GM12864 (cell line): ENCODE results near the gene TYRP1.
"Not testable (repeated sequence)": the region's sequence is repeated elsewhere in the genome, so short reads cannot be mapped to it uniquely, and the experiment has no call there.

ENCODE experiments used
- DNase-seq: peaks from one replicate; pipeline ENCODE4 v3.0.0-alpha.2; 2011; ENCODE audit warnings: low read depth
- H3K4me3 ChIP-seq: 2 replicates; pipeline ENCODE4 v1.5.1; 2011; ENCODE audit warnings: mild to moderate bottlenecking, low read depth, low read length, control low read depth
- TF ChIP-seq, protein P1 (sequence below): IDR thresholded peaks from 2 replicates; pipeline ENCODE4 v1.5.1; 2011; ENCODE audit warnings: low read depth, mild to moderate bottlenecking, moderate library complexity, low read length, control low read depth, inconsistent platforms; ENCODE audit errors: missing control alignments

TYRP1 gene

DNA sequence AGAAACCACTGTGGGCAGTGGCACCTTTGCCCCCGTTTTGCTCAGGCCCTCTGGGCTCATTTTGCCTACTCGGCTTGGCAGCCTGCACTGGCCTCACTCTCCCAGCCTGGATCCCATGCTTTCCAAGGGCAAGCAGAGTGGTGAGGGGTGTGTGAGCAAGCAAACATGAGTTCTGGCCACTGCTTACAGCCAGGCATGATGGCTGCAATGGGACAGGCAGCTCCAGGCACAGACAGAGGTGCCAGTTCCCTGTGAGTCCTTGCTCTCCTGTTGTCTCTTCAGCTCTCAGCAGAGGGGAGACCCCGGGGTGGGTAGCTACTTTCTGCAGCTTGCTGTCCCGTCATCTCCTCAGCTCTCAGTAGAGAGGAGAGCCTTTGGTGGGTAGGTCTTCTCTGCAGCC, 35.2 kb upstream of the TYRP1 start:
- no peak overlapping the region for H3K4me3 ChIP-seq
- no peak for DNase-seq
- TF ChIP-seq, protein P1, sequence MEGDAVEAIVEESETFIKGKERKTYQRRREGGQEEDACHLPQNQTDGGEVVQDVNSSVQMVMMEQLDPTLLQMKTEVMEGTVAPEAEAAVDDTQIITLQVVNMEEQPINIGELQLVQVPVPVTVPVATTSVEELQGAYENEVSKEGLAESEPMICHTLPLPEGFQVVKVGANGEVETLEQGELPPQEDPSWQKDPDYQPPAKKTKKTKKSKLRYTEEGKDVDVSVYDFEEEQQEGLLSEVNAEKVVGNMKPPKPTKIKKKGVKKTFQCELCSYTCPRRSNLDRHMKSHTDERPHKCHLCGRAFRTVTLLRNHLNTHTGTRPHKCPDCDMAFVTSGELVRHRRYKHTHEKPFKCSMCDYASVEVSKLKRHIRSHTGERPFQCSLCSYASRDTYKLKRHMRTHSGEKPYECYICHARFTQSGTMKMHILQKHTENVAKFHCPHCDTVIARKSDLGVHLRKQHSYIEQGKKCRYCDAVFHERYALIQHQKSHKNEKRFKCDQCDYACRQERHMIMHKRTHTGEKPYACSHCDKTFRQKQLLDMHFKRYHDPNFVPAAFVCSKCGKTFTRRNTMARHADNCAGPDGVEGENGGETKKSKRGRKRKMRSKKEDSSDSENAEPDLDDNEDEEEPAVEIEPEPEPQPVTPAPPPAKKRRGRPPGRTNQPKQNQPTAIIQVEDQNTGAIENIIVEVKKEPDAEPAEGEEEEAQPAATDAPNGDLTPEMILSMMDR, result no peak

DNA sequence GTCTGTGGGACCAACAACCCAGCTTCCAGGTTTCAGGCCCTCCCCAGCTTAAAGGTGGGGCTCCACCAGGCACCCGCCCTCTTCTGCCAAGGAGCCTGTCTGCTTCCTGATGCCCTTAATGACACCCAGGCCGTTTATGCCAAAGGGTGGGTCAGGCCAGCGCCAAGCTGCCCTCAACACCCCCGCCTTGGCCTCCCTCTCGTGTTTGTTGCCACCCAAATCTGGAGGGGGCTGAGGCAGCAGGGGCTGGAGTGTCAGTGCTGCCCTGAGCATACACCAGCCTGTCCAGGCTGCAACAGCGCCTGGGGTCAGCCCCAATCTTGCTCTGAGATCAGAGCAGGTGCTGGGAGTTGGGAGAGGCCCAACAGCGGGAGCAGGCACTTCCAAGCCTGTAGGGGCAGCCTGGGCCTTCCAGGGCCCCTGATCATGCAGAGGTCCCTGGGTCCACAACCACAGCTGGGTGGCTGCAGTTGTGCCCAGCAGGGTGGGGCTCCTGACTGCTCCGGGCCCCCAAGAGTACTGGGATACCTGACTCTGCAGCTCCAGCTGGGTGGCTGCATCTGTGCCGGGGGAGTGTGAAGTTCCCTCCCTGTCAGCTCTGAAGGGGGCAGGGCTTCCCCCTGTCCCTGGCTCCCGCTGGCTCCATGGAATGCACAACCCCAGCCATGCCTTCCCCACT, 34.5 kb upstream of the TYRP1 start:
- no peak for DNase-seq
- H3K4me3 ChIP-seq, result no peak overlapping the region
- TF ChIP-seq, protein P1, result no peak

- H3K4me3 ChIP-seq, result no peak overlapping the region
- TF ChIP-seq, protein P1, result no peak
- DNase-seq, result no peak
Observed at GRCh38 chr9:12659220-12659619, 34.0 kb upstream of the TYRP1 start.

DNA sequence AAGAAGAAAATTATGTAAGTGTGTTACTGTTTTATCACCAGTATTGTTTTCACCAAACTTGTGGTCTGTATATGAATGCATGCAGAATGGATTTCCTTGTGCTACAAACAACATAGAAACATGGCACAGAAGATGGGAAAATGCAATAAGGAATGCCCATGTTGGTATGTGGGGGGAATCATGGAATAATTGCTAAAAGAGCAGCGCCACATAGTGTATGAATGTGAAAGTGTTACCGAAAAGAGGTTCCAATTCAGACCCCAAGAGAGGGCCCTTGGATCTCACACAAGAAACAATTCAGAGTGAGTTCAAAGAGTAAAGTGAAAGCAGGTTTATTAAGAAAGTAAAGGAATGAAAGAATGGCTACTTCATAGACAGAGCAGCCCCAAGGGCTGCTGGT, 26.4 kb upstream of the TYRP1 start:
- TF ChIP-seq, protein P1, result peak; percentile 25

DNA sequence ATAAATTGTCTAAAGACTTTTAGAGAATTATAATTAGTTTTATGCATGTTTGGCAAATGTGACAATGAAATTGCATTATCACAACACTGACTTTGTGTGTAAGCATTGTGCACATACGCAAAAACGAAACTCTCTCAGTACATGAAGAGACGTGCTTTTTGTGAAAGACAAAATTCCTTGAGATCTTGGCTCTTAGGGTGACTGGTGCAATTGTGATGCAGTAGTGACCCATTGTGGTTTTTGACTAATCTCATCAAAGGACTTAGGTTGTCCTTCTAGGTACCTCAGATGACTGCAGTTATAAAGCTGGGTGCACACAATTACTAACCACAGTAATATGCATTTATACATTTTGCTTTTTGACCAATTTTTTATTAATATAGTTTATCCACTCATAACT, 25.3 kb upstream of the TYRP1 start:
- TF ChIP-seq, protein P1, result no peak
- H3K4me3 ChIP-seq, result no peak overlapping the region
- no peak for DNase-seq

More for the DNA sequence above, 26.4 kb upstream of the TYRP1 start:
- H3K4me3 ChIP-seq, result no peak overlapping the region
- DNase-seq, result no peak

- DNase-seq, result no peak
- TF ChIP-seq, protein P1, result no peak
Observed at GRCh38 chr9:12670006-12670405, 23.2 kb upstream of the TYRP1 start.

GRCh38 chr9:12674961-12675360, 18.2 kb upstream of the TYRP1 start:
- TF ChIP-seq, protein P1, result no peak
- DNase-seq, result no peak
- no peak overlapping the region for H3K4me3 ChIP-seq

More at GRCh38 chr9:12670006-12670405, 23.2 kb upstream of the TYRP1 start:
- no peak overlapping the region for H3K4me3 ChIP-seq

- H3K4me3 ChIP-seq, DNase-seq: not testable (repeated sequence)
Observed at GRCh38 chr9:12677462-12678126, 15.6 kb upstream of the TYRP1 start.
